ENCODE results near the gene STK32C.
"Not testable (repeated sequence)": the region's sequence is repeated elsewhere in the genome, so short reads cannot be mapped to it uniquely, and the experiment has no call there.

- not testable (repeated sequence) for TF ChIP-seq CTCF, POLR2A (IDR thresholded peaks at IDR 0.05)
Measured at GRCh38 chr10:132295481-132295880, 12.3 kb downstream of the STK32C start.

Measured in tibial nerve (tissue), 3 donors.